Kidney epithelial cell (primary cell): ENCODE data around the gene PUS7. TPM values are rescaled to one million over a fixed set of nuclear protein-coding genes. Genes with fewer than 3 reads are reported as not detected.
"Not testable (repeated sequence)": the region's sequence is repeated elsewhere in the genome, so short reads cannot be mapped to it uniquely, and the experiment has no call there.

ENCODE experiments used
- DNase-seq: peaks from one replicate; pipeline ENCODE4 v3.0.0-alpha.2; 2010; ENCODE audit warnings: low read depth
- H3K27me3 ChIP-seq: 2 replicates; pipeline ENCODE4 v1.6.0; 2011; ENCODE audit warnings: low read length; ENCODE audit not compliant: control insufficient read depth, insufficient read depth
- H3K36me3 ChIP-seq: 2 replicates; pipeline ENCODE4 v1.5.1; 2011; ENCODE audit warnings: low read length; ENCODE audit not compliant: control insufficient read depth, insufficient read depth
- H3K4me3 ChIP-seq: 2 replicates; pipeline ENCODE4 v1.5.1; 2011; ENCODE audit warnings: low read depth, mild to moderate bottlenecking, control low read depth, low read length
- total RNA-seq: library from RNA; depleted of rRNA; stranded (reverse); fragments of >200 nt; gene quantifications from 2 replicates; pipeline ENCODE4 v1.2.3, GENCODE V29; 2015
- TF ChIP-seq, protein P1 (sequence below): IDR thresholded peaks from 2 replicates; pipeline ENCODE4 v1.5.1; 2011; ENCODE audit warnings: mild to moderate bottlenecking, moderate library complexity, low read length, control low read depth, inconsistent platforms; ENCODE audit not compliant: insufficient read depth, poor library complexity, severe bottlenecking

PUS7 gene
- total RNA-seq, 1 donor from 2014 or later: 18.2 TPM

DNA sequence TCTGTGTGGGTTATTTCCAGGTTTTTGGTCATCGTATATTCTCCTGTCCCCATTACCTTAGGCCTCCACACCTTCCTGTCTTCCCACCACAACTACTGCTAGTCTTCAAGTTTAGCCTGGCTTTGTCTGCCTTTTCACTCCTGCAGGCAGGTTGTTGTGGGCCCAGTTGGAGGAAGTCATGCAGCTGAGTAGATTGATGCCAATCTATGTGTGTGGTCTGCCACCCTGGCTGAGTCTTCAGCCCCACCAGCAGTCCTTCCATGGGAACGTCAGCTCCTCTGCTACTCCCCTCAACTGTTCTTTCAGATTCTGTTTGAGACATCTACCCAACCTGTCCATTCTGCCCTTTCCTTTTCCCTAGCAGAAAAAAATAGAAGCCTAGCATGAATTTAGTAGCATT, 16.3 kb upstream of the PUS7 start:
- TF ChIP-seq, protein P1, sequence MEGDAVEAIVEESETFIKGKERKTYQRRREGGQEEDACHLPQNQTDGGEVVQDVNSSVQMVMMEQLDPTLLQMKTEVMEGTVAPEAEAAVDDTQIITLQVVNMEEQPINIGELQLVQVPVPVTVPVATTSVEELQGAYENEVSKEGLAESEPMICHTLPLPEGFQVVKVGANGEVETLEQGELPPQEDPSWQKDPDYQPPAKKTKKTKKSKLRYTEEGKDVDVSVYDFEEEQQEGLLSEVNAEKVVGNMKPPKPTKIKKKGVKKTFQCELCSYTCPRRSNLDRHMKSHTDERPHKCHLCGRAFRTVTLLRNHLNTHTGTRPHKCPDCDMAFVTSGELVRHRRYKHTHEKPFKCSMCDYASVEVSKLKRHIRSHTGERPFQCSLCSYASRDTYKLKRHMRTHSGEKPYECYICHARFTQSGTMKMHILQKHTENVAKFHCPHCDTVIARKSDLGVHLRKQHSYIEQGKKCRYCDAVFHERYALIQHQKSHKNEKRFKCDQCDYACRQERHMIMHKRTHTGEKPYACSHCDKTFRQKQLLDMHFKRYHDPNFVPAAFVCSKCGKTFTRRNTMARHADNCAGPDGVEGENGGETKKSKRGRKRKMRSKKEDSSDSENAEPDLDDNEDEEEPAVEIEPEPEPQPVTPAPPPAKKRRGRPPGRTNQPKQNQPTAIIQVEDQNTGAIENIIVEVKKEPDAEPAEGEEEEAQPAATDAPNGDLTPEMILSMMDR: no peak
- DNase-seq: no peak
- Histone ChIP-seq H3K36me3 (peaks cover 1% of the 10 kb centered on the region), H3K27me3 (no peaks in the 10 kb centered on the region), H3K4me3 (no peak overlapping the region)

DNA sequence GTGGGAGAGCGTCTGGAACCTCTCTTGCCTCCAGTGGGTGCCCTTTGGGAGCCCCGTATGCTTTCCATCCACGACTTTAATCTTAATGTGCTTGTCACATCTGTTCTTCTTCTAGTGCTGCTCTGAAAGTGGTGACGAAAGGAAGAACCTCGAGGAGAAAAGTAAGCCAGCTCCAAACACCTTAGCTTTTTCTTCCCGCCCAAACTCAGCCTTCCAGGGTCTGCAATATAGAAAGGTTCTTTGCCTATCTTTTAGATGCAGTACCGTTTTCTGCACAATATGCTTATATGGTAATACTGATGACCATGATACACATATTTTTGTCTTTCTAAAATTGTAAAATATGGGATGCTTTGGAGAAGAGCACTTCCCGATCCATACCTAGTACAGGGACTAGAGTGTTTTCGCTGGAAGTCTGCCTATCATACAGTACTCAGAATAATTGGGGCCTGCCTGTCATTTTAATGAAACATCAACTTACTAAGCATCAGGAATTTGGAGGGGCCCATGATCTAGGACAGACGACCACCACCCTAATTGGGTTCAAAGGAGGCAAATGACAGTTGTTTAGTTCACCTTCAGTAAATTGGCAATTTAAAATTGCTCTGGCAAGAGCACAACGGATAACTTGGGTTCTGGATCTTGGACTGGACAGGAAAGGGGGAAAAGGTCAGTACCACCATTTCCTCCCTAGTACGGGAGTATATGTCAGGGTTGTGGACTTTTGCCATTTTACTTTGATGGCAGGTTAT, 10.8 kb upstream of the PUS7 start:
- H3K36me3 ChIP-seq: no peaks in the 10 kb centered on the region
- H3K27me3 ChIP-seq: no peaks in the 10 kb centered on the region
- DNase-seq: no peak
- TF ChIP-seq, protein P1: no peak
- H3K4me3 ChIP-seq: peak overlapping the region; percentile 100

DNA sequence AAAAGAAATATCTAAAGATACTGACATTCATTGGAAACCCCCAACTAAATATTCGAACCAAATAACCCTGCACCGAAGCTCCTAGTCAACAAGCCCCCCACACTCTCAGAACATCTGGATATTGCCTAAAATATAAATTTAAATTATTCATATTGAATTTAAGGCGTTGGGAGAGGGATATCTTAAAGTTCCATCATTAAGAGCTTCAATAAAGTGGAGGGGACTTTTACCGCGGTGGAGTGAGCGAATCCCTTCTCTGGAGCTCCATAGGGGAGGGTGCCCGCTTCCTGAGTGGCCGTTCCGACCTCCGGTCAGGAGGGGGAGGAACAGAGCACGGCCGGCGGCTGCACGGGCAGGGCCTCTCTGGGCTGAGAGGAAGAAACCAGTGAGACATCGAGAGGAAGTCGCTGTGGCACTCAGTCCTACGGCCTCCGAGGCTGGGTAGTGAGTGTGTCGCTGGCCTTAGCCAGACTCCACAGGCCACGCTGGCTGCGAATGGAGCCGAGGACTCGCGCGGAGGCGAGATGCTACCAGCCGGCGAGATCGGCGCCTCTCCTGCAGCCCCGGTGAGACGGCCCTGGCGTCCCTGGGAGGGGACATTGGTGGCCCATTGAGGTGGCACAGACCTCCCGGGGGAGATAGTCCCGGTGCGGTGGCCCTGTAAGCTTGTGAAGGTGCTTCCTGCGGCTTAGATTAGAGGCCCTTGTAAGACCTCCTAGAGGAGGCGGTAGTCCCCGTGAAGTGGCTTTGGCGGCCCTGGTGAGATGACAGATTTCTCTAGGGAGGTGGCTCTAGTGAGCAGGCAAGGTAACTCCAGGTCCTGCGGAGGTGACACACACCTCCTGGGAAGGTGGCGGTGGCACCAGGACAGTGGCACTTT, 10.0 kb upstream of the PUS7 start, which contains the start of gene RINT1:
TSS of gene RINT1 (plus strand) at position 410 of the 880 bp plus-strand sequence. CDS start at position 525, 115 bp downstream.
- TF ChIP-seq, protein P1: peak; percentile 86
- peak within 1 kb of the TSS; percentile 100 for H3K4me3 ChIP-seq
- no peaks in the 10 kb centered on the region for H3K36me3 ChIP-seq
- H3K27me3 ChIP-seq: no peaks in the 10 kb centered on the region
- DNase-seq: peak; percentile 54

DNA sequence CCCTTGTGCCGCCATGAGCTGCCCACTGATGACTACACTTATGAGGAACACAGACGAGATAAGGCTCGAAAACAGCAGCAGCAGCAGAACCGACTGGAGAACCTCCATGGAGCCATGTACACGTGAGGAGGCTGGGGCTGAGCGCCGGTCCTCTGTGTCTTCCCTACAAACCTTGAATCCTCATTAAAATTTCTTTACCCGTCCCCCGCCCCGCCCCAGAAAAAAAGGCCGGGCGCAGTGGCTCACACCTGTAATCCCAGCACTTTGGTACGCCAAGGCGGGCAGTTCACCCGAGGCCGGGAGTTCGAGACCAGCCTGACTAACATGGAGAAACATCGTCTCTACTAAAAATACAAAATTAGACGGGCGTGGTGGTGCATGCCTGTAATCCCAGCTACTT, 8.5 kb upstream of the PUS7 start:
- no peaks in the 10 kb centered on the region for H3K36me3 ChIP-seq
- DNase-seq: no peak
- no peak overlapping the region for H3K4me3 ChIP-seq
- H3K27me3 ChIP-seq: no peaks in the 10 kb centered on the region
- TF ChIP-seq, protein P1: no peak

DNA sequence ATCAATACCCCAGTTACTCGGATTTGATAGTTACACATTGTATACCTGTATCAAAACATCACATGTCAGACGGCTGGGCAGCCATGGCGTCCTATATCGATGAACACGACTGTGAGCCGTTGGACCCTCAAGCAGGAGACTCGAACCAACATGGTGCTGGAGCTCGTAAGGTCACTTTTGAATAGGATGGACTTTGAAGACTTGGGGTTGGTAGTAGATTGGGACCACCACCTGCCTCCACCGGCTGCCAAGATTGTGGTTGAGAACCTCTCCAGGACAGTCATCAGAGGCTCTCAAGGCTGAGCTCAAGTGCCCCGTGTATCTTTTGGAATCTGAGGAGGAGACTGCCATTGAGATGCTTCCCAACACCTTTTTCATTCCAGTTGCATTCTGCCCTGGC, 8.1 kb upstream of the PUS7 start:
- TF ChIP-seq, protein P1: no peak
- H3K4me3 ChIP-seq: no peak overlapping the region
- DNase-seq: no peak
- H3K36me3 ChIP-seq: no peaks in the 10 kb centered on the region
- H3K27me3 ChIP-seq: no peaks in the 10 kb centered on the region

DNA sequence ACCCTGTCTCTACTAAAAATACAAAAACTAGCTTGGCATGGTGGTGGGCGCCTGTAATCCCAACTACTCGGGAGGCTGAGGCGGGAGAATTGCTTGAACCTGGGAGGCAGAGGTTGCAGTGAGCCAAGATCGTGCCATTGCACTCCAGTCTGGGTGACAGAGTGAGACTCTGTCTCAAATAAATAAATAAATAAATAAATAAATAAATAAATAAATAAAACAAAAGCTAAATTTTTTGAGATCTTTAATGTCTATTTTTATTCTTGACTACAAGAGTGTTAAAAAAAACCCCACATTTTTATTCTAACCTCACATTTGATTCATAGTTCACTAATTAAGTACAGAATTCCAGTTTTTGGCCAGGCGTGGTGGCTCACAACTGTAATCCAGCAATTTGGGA, 5.7 kb upstream of the PUS7 start:
- not testable (repeated sequence) for H3K36me3 ChIP-seq, H3K4me3 ChIP-seq, DNase-seq, H3K27me3 ChIP-seq
